Kidney tubule cell (primary cell): Measurements from ENCODE around the gene CYP11A1.

ENCODE experiments used
- DNase-seq: peaks from one replicate; pipeline ENCODE4 v3.0.0-alpha.2; 2018; ENCODE audit warnings: low spot score

Gene CYP11A1

DNA sequence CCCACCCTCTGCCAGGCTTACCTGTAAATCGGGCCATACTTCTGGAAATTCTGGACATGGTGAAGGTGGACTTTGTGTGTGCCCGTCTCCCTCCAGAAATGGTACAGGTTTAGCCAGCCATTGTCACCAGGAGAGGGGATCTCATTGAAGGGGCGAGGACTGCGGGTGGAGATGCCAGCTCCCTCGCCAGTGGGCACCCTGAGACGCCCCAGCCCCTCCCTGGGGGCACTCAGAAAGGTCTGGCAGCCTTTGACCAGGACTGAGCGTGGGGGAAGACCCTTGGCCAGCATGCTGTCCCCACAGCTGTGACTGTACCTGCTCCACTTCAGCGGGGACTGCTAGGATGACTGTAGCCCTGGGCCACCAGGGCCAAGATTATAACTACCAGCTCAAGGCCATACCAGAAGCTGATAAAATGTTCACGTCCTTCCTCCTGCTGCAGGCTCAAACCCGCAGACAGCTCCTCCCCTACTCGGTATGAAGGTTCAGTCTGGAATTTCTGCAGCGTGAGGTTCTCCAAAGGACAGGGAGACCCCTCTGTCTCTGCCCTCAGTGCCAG, at the start of gene CYP11A1:
TSS of gene CYP11A1 (minus strand) at position 351 of the 559 bp plus-strand sequence. CDS start at position 290, 61 bp downstream.
- DNase-seq, result no peak

DNA sequence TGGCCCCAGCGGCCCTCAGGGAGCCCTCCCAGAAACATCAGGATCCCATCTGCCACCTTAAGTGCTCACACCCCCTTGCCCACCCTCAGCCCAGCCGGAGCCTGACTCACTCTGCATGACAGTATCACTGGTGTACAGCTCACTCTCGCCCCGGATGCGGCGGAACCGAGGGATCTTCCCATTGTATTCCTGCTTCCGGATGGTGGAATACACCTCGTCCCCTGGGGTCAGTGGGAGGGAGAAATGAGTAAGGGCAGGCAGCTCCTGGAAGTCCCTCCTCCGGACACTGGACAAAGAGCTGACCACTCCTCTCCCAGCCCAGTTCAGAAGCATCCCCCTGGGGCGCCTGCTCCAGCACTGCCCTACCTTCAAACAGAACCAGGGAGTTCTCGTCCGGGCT, 49.8 kb upstream of the CYP11A1 start:
- peak; percentile 41 for DNase-seq

DNA sequence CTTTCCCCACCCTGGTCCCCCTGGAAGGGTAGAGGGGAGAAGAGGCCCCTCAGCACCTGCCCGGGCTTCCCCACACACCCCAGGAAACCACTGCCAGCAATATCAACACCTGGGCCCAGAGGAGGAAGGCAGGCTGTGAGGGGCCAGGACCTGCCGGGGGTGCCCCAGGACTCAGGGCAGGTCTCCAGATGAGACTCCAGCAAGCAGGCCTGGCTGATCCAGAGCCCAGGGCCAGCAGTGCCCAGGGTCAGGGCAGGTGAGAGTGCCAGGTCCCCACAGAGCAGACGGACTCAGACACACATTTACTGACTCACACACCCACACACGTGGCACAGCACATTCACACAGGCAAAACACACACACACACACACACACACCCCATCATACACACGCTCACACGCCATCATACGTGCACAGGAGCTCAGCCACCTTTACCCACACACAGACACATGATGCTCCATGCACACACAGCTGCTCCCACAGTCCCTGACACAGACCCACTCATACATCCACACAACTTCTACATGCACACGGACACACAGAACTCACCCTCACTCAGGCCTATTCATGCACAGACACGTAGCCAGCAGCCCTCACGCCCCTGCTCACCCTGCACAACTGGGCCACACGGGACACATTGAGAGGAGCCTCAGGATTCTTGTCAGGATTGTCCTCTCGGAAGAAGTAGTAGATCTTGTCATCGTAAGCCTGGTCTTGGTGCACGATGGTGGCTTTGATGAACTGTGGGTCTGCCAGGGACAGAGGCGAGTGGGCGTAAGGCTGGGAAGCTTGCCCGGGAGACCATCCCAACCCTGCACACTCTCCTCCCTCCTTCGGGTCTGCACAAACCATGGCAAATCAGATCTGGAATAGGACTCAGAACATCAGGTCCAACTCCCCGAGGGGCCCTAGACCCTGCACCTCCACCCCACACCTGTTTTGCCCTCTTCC, 48.8 kb upstream of the CYP11A1 start:
- no peak for DNase-seq

GRCh38 chr15:74414603-74415338, 47.3 kb upstream of the CYP11A1 start:
- DNase-seq, result no peak

DNA sequence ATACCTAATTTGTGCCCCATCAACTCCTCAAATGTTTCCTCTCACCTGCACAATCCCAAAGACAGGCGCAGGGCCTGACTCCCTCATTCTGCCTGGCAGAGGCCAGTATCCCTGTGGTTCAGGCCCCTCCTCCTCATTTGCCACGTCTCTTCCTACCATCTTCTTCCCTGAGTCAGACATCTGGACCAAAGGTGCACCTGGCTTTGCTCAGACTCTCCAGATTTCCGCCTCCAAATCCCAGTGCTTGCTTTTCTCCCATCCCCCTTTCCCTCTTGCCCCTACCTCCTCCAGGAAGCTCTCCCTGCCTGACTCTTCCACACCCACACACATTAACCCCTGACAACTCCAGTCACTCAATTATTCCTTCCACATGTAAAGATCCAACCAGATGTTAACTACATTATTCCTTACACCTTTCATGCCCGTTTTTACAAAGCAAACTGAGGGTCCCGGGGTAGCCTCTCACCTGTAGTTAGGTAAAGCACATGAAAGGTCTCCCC, 46.7 kb upstream of the CYP11A1 start:
- no peak for DNase-seq

DNA sequence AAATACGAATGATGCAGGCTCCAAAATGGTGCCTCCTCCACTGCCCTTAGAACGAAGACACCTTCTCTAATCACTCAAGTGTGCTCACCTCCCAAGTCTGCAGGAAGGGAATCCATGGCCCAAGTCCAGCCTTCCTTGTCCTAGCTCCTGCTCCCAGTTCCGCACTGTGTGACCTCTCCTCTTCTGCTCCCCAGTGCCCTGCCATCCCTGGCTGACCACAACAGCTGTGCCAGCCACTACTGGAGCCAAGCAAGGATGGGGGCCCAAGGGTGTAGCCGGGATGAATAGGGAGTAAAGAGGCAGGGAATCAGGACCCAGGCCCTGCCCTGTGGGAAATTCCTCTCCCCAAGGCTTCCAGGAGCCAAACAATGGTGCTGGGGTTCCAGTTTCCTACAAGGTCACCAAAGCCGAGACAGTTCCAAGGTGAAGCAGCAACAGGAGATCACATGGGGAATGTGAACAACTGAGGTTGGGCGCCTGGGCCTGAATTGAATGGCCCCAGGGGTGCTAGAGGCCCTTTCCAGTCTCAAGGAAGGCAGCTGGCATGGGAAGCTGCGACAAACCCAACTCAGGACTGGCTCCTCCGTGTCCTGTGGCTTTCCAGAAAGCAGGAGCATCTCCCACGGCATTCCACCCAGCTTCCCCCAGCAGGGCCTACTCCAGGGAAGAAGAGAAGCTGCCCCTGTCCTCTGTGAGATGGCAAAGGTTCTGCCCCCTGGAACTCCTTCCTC, 46.1 kb upstream of the CYP11A1 start:
- no peak for DNase-seq

DNA sequence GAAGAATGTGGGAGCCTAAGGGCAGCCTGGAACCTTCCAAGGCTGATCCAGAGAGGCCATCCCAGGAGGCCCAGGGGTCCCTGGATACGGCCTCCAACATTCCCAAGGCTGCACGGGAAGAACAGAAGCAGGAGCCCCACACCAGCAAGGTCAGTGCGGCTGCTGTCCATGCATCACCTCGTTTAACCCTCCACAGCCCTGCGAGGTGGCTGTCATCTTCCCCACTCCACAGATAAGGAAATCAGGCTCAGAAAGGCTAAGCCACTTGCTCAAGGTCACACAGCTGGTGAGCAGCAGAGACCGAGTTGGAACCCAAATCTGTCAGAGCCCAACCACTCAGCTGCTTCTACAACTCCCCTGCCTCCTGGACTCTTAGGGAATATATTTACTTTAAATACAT, 44.7 kb upstream of the CYP11A1 start:
- no peak for DNase-seq

GRCh38 chr15:74411686-74412085, 44.2 kb upstream of the CYP11A1 start:
- DNase-seq, result no peak

- no peak for DNase-seq
Measured at GRCh38 chr15:74410502-74410901, 43.1 kb upstream of the CYP11A1 start.

DNA sequence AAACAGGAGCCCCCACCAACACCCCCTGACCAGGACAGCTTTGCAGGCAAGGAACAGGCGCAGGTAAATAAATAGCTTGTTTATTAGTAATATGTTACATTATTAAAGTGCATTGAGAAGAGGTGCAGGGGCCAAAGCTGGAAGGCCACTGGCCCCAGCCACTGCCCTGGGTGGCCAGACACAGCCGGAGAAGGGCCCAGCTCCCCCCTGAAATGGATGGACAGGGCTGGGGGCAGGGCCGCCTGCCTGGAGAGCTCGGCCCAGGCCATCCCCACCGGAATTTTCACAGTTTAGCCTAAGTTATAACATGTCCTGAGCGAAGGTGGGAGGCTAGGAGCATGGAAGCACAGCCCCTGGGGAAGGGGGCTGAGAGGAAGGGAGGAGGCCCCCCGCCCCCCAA, 41.8 kb upstream of the CYP11A1 start:
- DNase-seq, result no peak

DNA sequence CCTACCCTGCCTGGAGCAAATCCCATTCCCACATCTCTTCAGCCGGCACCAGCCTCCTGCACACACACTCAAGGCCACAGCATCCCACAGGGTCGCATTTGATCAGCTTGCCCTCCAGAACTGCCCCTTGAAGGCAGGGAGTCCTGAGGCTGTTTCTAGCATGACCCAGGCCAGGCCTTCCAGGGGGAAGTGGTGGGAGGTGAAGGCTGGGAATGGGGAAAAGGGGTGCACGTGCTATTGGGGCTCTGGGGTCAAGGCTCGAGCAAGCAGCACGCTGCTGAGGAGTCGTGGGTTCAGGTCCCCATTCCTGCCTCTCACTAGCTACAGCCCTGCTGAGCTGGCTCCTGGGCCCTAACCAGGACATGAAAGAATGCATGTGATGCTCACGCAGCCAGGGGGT, 41.4 kb upstream of the CYP11A1 start:
- DNase-seq, result no peak

DNA sequence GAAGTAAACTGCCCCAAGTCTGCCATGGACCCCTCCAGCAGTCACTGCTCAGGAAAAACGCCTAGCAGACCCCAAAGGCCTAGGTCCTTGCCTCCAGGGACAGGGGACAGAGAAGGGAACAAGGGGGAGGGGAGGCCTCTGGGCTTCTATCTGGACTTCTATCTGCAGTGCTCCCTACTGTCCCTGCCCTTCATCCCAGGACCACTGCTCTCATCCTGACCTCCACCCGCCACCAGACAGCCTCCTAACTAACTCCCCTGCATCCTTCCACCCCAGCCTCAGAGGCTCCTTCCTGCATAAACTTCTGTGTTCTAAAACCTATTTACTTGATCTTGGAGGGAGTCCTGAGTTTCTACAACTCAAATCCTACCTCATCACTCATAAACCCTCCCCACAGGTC, 40.9 kb upstream of the CYP11A1 start:
- no peak for DNase-seq

- DNase-seq, result peak; percentile 96
Measured at GRCh38 chr15:74406992-74407705, 39.7 kb upstream of the CYP11A1 start.

DNA sequence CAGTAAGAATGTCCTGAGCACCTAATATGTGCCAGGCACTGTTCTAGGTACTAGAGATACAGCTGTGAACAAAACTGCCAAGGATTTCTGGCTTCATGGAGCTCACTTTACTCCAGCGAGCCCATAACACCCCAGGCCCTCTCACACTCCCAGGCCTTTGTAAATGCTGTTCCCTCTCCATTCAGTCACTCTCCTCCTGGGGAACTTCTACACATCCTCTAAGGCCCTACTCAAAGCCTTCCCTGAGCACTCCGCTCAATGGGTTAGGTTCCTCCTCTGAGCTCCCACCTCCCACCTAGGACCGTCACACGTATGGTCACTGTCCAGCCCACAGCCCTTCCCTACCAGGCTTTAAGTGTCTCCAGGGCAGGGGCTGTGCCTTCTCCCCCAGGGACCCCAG, 39.1 kb upstream of the CYP11A1 start:
- DNase-seq, result no peak

DNA sequence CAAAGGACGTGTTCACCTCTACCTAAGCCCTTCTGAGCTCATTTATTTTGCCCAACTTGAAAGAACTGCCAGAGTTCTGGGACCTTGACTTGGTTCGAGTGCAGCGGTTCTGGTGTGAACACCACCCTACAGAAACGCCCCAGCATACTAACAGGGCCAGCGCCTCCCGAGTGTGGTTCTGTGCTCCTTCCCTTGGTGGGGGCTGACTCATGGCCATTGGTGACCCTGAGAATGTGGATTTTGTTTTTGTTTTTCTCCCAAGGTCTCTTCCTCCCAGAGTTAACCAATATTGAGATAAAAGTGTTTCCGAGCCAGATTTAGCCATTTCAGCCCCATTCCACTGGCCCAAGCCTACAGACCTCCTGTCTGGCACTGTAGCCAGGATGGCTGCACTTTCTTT, 38.4 kb upstream of the CYP11A1 start:
- no peak for DNase-seq

DNA sequence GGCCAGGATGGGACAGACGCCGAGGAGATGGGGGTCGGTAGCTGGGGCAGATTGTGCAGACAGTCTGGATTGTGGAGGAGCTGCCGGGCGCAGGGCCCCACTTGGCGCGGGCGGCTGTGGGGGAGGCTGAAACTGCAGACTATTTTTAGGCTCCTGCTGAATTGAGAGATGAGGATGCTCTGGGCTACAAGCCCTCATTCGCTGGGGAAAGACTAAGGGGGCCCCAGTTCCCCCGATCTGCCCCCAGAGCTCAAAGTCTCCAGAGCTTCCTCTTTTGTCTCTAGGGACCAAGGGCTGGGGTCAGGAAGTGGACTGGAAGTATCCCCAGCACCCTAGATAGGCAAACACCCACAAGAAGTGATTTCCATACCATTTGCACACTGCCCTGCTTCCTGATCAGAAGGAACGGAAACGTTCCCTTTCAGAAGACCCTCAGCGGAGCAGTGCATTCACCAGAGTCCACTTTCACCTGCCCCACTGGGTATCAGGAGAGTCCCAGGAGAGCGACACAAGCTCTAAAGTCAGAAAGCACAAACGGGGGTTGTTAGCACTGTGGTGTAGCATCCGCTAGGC, 36.6 kb upstream of the CYP11A1 start:
- DNase-seq, result no peak

DNA sequence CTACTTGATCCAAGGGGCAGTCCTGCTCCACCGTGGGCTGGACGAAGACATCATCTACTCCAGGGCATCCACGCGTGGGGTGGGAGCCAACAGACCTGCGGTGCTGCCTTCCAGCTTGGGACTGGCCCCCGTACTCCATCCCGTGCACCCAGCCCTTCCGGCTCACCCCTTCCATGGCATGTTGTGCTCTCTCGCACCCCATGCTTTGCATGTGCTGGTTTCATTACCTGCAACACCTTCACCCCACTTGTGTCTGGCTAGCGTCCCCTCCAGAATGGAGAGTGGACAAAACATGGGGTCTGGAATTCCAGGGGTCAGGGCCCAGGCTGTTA, 36.1 kb upstream of the CYP11A1 start:
- DNase-seq, result no peak

GRCh38 chr15:74402873-74403587, 35.6 kb upstream of the CYP11A1 start:
- DNase-seq, result peak; percentile 75

DNA sequence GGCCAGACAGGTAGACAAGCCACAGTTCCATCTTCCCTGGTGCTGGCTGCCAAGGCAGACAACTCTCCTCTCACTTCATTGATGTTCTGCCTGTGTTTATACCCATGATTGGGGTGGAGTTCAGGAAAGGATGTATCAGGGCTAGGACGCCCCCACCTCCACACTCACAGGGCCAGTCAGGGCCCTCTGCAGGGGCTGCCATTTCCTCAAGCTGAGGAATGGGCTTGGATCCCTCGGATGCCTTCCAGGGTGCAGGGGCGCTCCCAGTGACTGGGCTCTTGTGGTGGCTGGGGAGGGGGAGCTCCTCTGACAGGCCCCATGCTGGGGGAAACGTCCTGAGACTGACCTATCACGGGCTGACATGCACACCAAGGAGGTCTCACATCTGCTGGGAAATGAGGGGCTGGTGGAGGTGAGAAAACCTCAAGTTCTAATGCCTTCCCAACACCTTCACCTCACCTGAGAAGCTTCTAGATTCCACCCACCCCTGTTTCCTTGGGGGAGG, 34.9 kb upstream of the CYP11A1 start:
- no peak for DNase-seq
